Measurements from ENCODE around the gene RNF223.

GRCh38 chr1:1094981-1095380 is 20.9 kb upstream of the RNF223 start:
- no peak for TF ChIP-seq POLR2A (IDR thresholded peaks at IDR 0.05)
- no peak for TF ChIP-seq CTCF (IDR thresholded peaks at IDR 0.05)

Data from lower leg skin (tissue), 3 donors.